Measurements from ENCODE around the gene PRKCE.

GRCh38 chr2:46162329-46163097 lies 511.0 kb downstream of the PRKCE start:
- TF ChIP-seq CTCF (IDR thresholded peaks at IDR 0.05) = no peak
- TF ChIP-seq POLR2A (IDR thresholded peaks at IDR 0.05) = no peak
- no peak for TF ChIP-seq POLR2AphosphoS5 (IDR thresholded peaks at IDR 0.05)
